ENCODE results near the gene GEMIN7.

- TF ChIP-seq POLR2AphosphoS5 (IDR thresholded peaks at IDR 0.05; ENCODE audit: low read depth) (no peak), CTCF (conservative IDR thresholded peaks at IDR 0.05; ENCODE audit: low read depth in 2 of 2) (no peak), EZH2 (IDR thresholded peaks at IDR 0.05; ENCODE audit: low read depth, unreplicated experiment) (no peak), REST (IDR thresholded peaks at IDR 0.05; ENCODE audit: unreplicated experiment) (no peak), JUNB (IDR thresholded peaks at IDR 0.05; ENCODE audit: unreplicated experiment) (no peak), EZH2phosphoT487 (IDR thresholded peaks at IDR 0.05; ENCODE audit: unreplicated experiment) (no peak), CREB1 (CRISPR knock-in tag; IDR thresholded peaks at IDR 0.05; ENCODE audit: low read depth) (no peak), ZNF114 (CRISPR knock-in tag; IDR thresholded peaks at IDR 0.05) (no peak), STAT1 (IDR thresholded peaks at IDR 0.05; ENCODE audit: unreplicated experiment) (no peak), ZNF462 (CRISPR knock-in tag; IDR thresholded peaks at IDR 0.05) (no peak), ETS1 (IDR thresholded peaks at IDR 0.05) (no peak)
Measured at GRCh38 chr19:45050036-45050435, 29.0 kb upstream of the GEMIN7 start.

Data from GM23338 (cell line).